ENCODE results near the gene GPR173. TPM values are rescaled to one million over a fixed set of nuclear protein-coding genes. Genes with fewer than 3 reads are reported as not detected.

GPR173 gene
- total and polyA plus RNA-seq, 2 of the 8 experiments (the other 6 are each of a cell fraction or from before 2014, with no cell fraction given): 7.0 to 11.3 TPM

DNA sequence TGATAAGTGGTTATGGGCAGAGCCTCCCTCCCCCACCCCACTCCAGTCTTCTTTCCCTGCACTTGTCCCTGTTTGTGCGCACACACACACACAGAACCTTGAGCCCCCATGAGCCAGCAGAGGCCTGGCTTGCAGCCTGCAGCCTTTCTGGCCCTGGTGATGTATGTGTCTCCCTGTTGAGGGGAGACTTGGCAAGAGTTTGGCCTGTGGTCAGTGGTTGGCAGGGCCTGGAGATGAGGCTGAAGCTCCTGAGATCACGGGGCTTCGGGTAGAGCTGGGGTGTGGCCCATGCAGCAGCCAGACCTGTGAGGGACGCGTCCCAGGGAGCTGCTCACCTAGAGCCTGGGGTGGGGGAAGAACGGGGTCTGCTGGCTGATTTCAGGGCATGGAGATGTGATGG, 2.3 kb downstream of the GPR173 start:
- H3K79me1 ChIP-seq (ENCODE audit: low read depth, low read length): peaks cover 3% of the 10 kb centered on the region; the same call in 1 of the 2 replicates
- H3K14ac ChIP-seq (ENCODE audit: insufficient read length): no peak overlapping the region
- no peaks in the 10 kb centered on the region for H3K36me3 ChIP-seq (ENCODE audit: control insufficient read depth in 2 of 4, insufficient read depth in 4 of 4, low read length in 3 of 4)
- no peak overlapping the region for H4K91ac ChIP-seq (replicated peaks; ENCODE audit: insufficient read length, low read length)
- H4K5ac ChIP-seq (ENCODE audit: insufficient read length, low read depth, low read length): no peak overlapping the region
- H3K27me3 ChIP-seq (replicated peaks in 1 of 4; ENCODE audit: control insufficient read depth in 3 of 4, extremely low read depth in 1 of 4, insufficient read depth in 3 of 4, low read length in 3 of 4): no peaks in the 10 kb centered on the region
- H3K9me3 ChIP-seq (ENCODE audit: insufficient read depth in 2 of 2, low read depth in 1 of 2, low read length in 1 of 2): no peaks in the 10 kb centered on the region
- H3K4ac ChIP-seq (replicated peaks; ENCODE audit: insufficient read length, low read depth, low read length): no peak overlapping the region
- H2AFZ ChIP-seq (ENCODE audit: low read length): no peak overlapping the region
- H2BK12ac ChIP-seq (ENCODE audit: low read depth, low read length): no peak overlapping the region
- DNase-seq (ENCODE audit: low read depth in 1 of 2, low spot score in 2 of 2) (no peak), FAIRE-seq (no peak)
- peaks cover 0 to 27% of the 10 kb centered on the region in 2 experiments; a peak in 3 of 4 replicates for H3K79me2 ChIP-seq (ENCODE audit: control insufficient read depth in 1 of 2, insufficient read depth in 2 of 2, low read length in 2 of 2)
- H2BK15ac ChIP-seq (ENCODE audit: low read length): no peak overlapping the region
- no peak overlapping the region for H2AK5ac ChIP-seq (ENCODE audit: low read depth, low read length)
- H2BK20ac ChIP-seq (ENCODE audit: low read length): no peak overlapping the region
- POLR2A ChIA-PET (ENCODE audit: partially characterized antibody): no interaction called here
- no peak overlapping the region for H3K9ac ChIP-seq (replicated peaks in 1 of 4; ENCODE audit: extremely low read depth in 1 of 4, low read depth in 3 of 4, low read length in 3 of 4)
- H3K56ac ChIP-seq (replicated peaks; ENCODE audit: insufficient read length, low read depth, low read length): no peak overlapping the region
- H3K4me2 ChIP-seq (ENCODE audit: insufficient read depth in 1 of 2, low read depth in 2 of 2, low read length in 2 of 2): peak overlapping the region in 1 of 2 experiments; percentile 66; a peak in 3 of 4 replicates
- no peak for TF ChIP-seq PHF8 (conservative IDR thresholded peaks at IDR 0.05; ENCODE audit: low read depth, low read length)
- TF ChIP-seq SIX5 (IDR thresholded peaks at IDR 0.05; ENCODE audit: low read depth, low read length): no peak
- no peak for TF ChIP-seq MAFK (IDR thresholded peaks at IDR 0.05; ENCODE audit: low read depth, low read length)
- no peak for TF ChIP-seq RXRA (IDR thresholded peaks at IDR 0.05; ENCODE audit: insufficient read depth, low read depth, low read length)
- TF ChIP-seq TAF7 (optimal IDR thresholded peaks at IDR 0.05; ENCODE audit: borderline replicate concordance, low read depth, low read length): no peak
- no peak for TF ChIP-seq ZNF274 (IDR thresholded peaks at IDR 0.05; ENCODE audit: borderline replicate concordance, extremely low read depth, low read length)
- TF ChIP-seq CREB1 (IDR thresholded peaks at IDR 0.05): no peak
- TF ChIP-seq SP4 (IDR thresholded peaks at IDR 0.05; ENCODE audit: low read length): no peak
- TF ChIP-seq CEBPB (IDR thresholded peaks at IDR 0.05; ENCODE audit: low read depth, low read length): no peak
- no peak for TF ChIP-seq POLR2A (IDR thresholded peaks at IDR 0.05; ENCODE audit: control extremely low read depth in 1 of 2, low read depth in 2 of 2, low read length in 2 of 2)
- TF ChIP-seq FOSL1 (IDR thresholded peaks at IDR 0.05; ENCODE audit: insufficient read depth, low read depth, low read length): no peak
- TF ChIP-seq BRCA1 (IDR thresholded peaks at IDR 0.05; ENCODE audit: low read depth, low read length): no peak
- TF ChIP-seq, protein P1, sequence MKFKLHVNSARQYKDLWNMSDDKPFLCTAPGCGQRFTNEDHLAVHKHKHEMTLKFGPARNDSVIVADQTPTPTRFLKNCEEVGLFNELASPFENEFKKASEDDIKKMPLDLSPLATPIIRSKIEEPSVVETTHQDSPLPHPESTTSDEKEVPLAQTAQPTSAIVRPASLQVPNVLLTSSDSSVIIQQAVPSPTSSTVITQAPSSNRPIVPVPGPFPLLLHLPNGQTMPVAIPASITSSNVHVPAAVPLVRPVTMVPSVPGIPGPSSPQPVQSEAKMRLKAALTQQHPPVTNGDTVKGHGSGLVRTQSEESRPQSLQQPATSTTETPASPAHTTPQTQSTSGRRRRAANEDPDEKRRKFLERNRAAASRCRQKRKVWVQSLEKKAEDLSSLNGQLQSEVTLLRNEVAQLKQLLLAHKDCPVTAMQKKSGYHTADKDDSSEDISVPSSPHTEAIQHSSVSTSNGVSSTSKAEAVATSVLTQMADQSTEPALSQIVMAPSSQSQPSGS (IDR thresholded peaks at IDR 0.05; ENCODE audit: low read length): no peak
- no peak for TF ChIP-seq CHD1 (IDR thresholded peaks at IDR 0.05; ENCODE audit: low read depth, low read length)
- H4K20me1 ChIP-seq (replicated peaks in 1 of 2; ENCODE audit: control insufficient read depth in 1 of 2, insufficient read depth in 2 of 2, low read length in 2 of 2): peaks cover 0 to 4% of the 10 kb centered on the region in 2 experiments
- no peak overlapping the region for H3K4me3 ChIP-seq (ENCODE audit: extremely low read depth in 1 of 4, insufficient read depth in 2 of 4, low read depth in 3 of 4, low read length in 4 of 4)
- peaks cover 0 to 8% (median 1%) of the 10 kb centered on the region in 4 experiments; a peak in 2 of 7 replicates for H3K4me1 ChIP-seq (replicated peaks in 1 of 4; ENCODE audit: control insufficient read depth in 3 of 4, insufficient read depth in 4 of 4, low read length in 3 of 4)
- CTCF ChIA-PET (ENCODE audit: partially characterized antibody): no interaction called here
- peaks cover 11% of the 10 kb centered on the region; the same call in 1 of the 2 replicates for H3K23me2 ChIP-seq (ENCODE audit: low read depth, low read length)
- no peak overlapping the region for H3K27ac ChIP-seq (ENCODE audit: low read depth, low read length)
- no peak overlapping the region for H2BK120ac ChIP-seq (replicated peaks; ENCODE audit: low read depth, low read length)
- no peak overlapping the region for H4K8ac ChIP-seq (ENCODE audit: extremely low read depth, insufficient read depth, low read length)
- H3K18ac ChIP-seq (ENCODE audit: extremely low read depth, low read length): no peak overlapping the region
- no peak overlapping the region for H3K23ac ChIP-seq (ENCODE audit: insufficient read length)
- H2BK5ac ChIP-seq (ENCODE audit: low read depth, low read length): no peak overlapping the region
- 75% methylated on average over 2 of the region's 6 CpGs; no CpG with 5 or more reads in 1 of the 2 experiments for WGBS, 2 experiments (ENCODE audit: extremely low coverage in 1 of 2, insufficient coverage in 1 of 2, insufficient read length in 1 of 2, insufficient replicate concordance in 2 of 2, low coverage in 1 of 2, low lambda C conversion rate in 2 of 2, missing lambda C conversion rate in 1 of 2)
